ENCODE results near the gene KCNB1. TPM values are rescaled to one million over a fixed set of nuclear protein-coding genes. Genes with fewer than 3 reads are reported as not detected.

KCNB1 gene
- total RNA-seq, 1 donor from 2014 or later = not detected

DNA sequence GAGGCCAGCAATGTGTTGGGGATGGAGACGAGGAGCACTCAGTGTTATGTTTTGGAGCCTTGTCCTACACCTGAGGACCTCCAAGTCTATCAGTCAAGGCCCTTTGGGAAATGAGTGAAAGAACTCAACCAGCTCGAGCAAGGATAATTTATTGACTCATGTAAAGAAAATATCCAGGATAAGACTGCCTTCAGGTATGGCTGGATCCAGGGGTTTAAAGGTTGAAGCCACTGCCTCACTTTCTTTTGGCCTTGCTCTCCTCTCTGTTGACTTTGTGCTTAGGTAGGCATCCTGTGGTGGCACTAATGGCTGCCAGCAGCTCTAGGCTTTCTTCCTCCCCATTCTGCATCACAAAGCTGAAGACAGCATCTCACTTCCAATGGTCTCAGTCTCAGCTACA is 138.3 kb downstream of the KCNB1 start:
- Mint-ChIP-seq H3K27ac (no peak overlapping the region), H3K9me3 (no peaks in the 10 kb centered on the region), H3K4me1 (no peaks in the 10 kb centered on the region), H3K36me3 (ENCODE audit: low read depth) (no peaks in the 10 kb centered on the region), H3K27me3 (peaks cover 24% of the 10 kb centered on the region), H3K4me3 (no peak overlapping the region)
- no peak for DNase-seq
- TF ChIP-seq, protein P1, sequence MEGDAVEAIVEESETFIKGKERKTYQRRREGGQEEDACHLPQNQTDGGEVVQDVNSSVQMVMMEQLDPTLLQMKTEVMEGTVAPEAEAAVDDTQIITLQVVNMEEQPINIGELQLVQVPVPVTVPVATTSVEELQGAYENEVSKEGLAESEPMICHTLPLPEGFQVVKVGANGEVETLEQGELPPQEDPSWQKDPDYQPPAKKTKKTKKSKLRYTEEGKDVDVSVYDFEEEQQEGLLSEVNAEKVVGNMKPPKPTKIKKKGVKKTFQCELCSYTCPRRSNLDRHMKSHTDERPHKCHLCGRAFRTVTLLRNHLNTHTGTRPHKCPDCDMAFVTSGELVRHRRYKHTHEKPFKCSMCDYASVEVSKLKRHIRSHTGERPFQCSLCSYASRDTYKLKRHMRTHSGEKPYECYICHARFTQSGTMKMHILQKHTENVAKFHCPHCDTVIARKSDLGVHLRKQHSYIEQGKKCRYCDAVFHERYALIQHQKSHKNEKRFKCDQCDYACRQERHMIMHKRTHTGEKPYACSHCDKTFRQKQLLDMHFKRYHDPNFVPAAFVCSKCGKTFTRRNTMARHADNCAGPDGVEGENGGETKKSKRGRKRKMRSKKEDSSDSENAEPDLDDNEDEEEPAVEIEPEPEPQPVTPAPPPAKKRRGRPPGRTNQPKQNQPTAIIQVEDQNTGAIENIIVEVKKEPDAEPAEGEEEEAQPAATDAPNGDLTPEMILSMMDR (IDR thresholded peaks at IDR 0.05) = no peak
- POLR2A ChIA-PET = interaction anchor here (0.6 kb wide), 1 partner anchor 368 kb away, joined by 6 read pairs; no protein-coding TSS in a partner anchor
- CTCF ChIA-PET = no interaction called here
- intact Hi-C loops (cut with micrococcal nuclease) = no loop called here
- ATAC-seq (ENCODE audit: low read depth) = no peak

DNA sequence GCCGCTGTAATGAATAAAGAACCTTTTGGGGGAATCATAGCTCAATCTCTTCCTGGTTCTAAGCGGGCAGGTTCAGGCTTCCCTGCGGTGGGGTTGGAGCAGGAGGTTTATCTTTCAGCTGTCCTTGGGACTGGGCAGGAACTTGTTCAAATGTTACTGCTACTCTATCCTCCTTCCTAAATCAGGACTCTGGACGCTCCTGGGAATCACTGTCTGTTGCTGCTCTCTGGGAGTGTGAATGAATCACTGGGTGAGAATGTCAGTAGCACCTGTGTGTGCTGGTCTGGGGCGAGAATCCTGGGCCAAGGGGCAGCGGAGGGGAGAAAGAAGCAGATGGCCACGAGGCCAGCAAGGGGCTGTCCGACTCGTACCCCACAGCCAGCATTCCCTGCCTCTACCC is 139.2 kb downstream of the KCNB1 start:
- CTCF ChIA-PET = no interaction called here
- ATAC-seq (ENCODE audit: low read depth) (no peak), DNase-seq (no peak)
- Mint-ChIP-seq H3K27me3 (peaks cover 26% of the 10 kb centered on the region), H3K36me3 (ENCODE audit: low read depth) (no peaks in the 10 kb centered on the region), H3K4me3 (no peak overlapping the region), H3K27ac (no peak overlapping the region), H3K9me3 (no peaks in the 10 kb centered on the region), H3K4me1 (no peaks in the 10 kb centered on the region)
- TF ChIP-seq, protein P1 (IDR thresholded peaks at IDR 0.05) = no peak
- intact Hi-C loops (cut with micrococcal nuclease) = no loop called here
- POLR2A ChIA-PET = interaction anchor here (0.5 kb wide), 1 partner anchor 469 kb away, joined by 4 read pairs; the partner anchor contains the start of gene SLC9A8

DNA sequence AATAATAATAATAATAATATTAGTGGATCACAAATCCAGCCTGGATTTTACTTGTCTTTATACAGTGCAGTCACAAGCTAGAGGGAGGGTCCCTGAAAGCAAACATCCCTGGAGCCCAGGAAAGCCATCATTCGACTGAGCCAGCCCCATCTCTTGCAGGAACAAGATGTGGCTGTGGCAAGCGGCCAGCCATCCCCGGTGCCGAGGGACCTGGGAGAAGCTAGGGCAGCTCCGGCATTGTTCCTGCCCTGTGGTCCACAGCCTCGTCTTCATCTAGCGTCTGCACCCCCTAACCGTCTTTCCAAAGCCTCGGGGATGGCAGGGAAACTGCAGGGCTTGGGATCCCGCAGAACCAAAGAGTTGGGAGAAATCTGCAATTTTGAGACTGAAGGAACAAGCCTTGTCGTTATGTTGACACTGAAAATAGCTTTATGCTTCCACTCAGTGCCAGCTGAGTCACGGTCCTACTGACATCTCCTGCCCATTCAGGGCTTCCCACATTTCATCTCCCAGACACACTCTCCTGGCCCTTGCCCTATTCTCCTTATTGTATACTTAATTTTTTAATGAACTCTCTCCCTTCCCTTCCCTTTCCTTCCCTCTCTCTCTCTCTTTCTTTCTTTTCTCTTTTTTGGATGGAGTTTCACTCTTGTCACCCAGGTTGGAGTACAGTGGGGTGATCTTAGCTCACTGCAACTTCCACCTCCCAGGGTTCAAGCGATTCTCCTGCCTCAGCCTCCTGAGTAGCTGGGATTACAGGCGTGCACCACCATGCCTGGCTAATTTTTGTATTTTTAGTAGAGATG is 142.1 kb downstream of the KCNB1 start:
- no peak overlapping the region for H3K27ac Mint-ChIP-seq
- CTCF ChIA-PET = no interaction called here

DNA sequence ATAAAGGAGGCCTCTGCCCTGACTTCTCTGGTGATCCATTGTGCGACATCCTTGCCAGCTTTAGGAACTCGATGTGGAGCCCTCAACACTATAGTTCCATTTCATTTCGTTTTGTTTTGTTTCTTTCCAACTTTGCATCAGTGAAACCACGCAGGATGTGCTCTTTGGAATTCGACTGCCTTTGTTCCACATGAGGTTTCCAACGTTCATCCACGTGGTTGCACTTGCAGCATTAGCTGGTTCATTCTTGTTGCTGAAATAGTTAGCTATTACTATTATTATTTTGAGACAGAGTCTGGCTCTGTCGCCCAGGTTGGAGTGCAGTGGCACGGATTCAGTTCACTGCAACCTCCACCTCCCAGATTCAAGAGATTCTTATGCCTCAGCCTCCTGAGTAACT is 143.3 kb downstream of the KCNB1 start:
- DNase-seq = no peak
- intact Hi-C loops (cut with micrococcal nuclease) = no loop called here
- POLR2A ChIA-PET = no interaction called here

More for the DNA sequence above, 142.1 kb downstream of the KCNB1 start:
- POLR2A ChIA-PET = no interaction called here
- H3K36me3 Mint-ChIP-seq (ENCODE audit: low read depth) = no peaks in the 10 kb centered on the region
- no peak for DNase-seq
- H3K9me3 Mint-ChIP-seq = no peaks in the 10 kb centered on the region
- TF ChIP-seq, protein P1 (IDR thresholded peaks at IDR 0.05) = no peak
- no peak overlapping the region for H3K4me3 Mint-ChIP-seq
- intact Hi-C loops (cut with micrococcal nuclease) = no loop called here
- H3K4me1 Mint-ChIP-seq = no peaks in the 10 kb centered on the region
- no peak for ATAC-seq (ENCODE audit: low read depth)
- peaks cover 25% of the 10 kb centered on the region for H3K27me3 Mint-ChIP-seq

DNA sequence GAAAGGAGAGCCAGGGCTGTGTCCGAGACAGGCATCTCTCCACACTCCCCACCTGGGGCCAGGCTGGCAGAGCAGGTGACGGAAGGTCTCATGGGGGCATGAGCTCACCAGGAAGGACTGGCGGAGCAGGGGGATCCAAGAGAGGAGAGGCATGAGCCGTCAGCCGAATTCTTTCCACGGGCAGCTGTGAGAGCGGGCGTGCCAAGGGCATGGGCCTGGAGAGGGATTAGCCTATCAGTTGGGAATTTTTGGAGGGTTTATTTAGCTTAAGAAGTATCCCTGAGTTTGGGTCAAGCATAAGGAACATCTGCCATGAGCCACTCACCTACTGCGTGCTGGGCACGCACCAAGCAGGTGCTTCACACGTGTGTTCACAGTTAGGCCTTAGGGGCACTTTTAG is 144.4 kb downstream of the KCNB1 start:
- H3K4me1 Mint-ChIP-seq = no peaks in the 10 kb centered on the region
- ATAC-seq (ENCODE audit: low read depth) (no peak), DNase-seq (no peak)
- ChIA-PET CTCF (no interaction called here), POLR2A (no interaction called here)
- no peaks in the 10 kb centered on the region for H3K36me3 Mint-ChIP-seq (ENCODE audit: low read depth)
- TF ChIP-seq, protein P1 (IDR thresholded peaks at IDR 0.05) = no peak
- H3K9me3 Mint-ChIP-seq = no peaks in the 10 kb centered on the region
- H3K4me3 Mint-ChIP-seq = no peak overlapping the region
- intact Hi-C loops (cut with micrococcal nuclease) = no loop called here
- no peak overlapping the region for H3K27ac Mint-ChIP-seq
- peaks cover 16% of the 10 kb centered on the region for H3K27me3 Mint-ChIP-seq

More for the DNA sequence above, 143.3 kb downstream of the KCNB1 start:
- Mint-ChIP-seq H3K9me3 (no peaks in the 10 kb centered on the region), H3K27ac (no peak overlapping the region), H3K27me3 (peaks cover 20% of the 10 kb centered on the region), H3K4me3 (no peak overlapping the region), H3K4me1 (no peaks in the 10 kb centered on the region), H3K36me3 (ENCODE audit: low read depth) (no peaks in the 10 kb centered on the region)
- no peak for ATAC-seq (ENCODE audit: low read depth)
- CTCF ChIA-PET = interaction anchor here (1.0 kb wide), 1 partner anchor 732 kb away, joined by 3 read pairs; no protein-coding TSS in a partner anchor
- TF ChIP-seq, protein P1 (IDR thresholded peaks at IDR 0.05) = no peak
